HG02623 (cell line): ENCODE results near the gene POLR2J3.
"Not testable (repeated sequence)": the region's sequence is repeated elsewhere in the genome, so short reads cannot be mapped to it uniquely, and the experiment has no call there.

Source experiments
- ATAC-seq: cut with Tn5 transposase; IDR thresholded peaks from one replicate; pipeline ENCODE4 v1.9.1; 2021; ENCODE audit warnings: moderate library complexity; ENCODE audit not compliant: unreplicated experiment

The POLR2J3 gene

DNA sequence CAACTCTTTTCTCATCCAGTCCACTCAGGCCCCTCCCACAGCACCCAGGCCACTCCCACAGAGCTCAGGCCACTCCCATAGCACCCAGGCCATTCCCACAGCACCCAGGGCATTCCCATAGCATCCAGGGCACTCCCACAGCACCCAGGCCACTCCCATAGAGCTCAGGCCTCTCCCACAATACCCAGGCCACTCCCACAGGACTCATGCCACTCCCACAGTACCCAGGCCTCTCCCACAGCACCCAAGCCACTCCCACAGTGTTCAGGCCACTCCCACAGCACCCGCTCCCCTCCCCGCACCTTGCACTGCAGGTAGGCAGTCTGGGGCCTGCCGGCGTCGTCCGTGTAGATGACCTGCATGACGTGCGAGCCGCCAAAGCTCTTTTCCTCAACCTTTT, 17.5 kb upstream of the POLR2J3 start:
- peak; percentile 37 for ATAC-seq

GRCh38 chr7:102583495-102583894, 11.1 kb upstream of the POLR2J3 start:
- not testable (repeated sequence) for ATAC-seq

DNA sequence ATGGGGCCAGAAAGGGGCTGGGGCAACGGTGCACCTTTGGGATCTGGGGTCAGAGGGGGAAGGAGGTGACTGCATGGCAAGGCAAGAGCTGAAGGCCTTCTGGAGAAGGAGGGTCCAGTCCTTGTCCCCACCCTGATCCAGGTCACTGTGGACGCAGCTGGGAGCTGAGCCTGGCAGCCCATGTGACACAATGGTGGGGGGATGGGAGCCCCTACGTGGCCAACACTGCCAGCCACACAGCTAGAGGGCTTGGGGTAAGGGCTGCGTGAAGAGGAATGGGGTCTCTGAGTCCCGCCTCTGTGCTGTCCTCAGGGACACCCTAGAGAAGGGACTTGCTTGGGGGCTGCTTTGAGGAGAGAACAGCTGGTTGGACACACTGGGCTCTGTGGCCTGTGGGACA, 9.3 kb upstream of the POLR2J3 start:
- not testable (repeated sequence) for ATAC-seq

GRCh38 chr7:102578486-102578885, 6.1 kb upstream of the POLR2J3 start:
- ATAC-seq: not testable (repeated sequence)

GRCh38 chr7:102577315-102578240, 5.2 kb upstream of the POLR2J3 start:
- ATAC-seq: not testable (repeated sequence)

- ATAC-seq: not testable (repeated sequence)
Measured at GRCh38 chr7:102576363-102576762, 4.0 kb upstream of the POLR2J3 start.

DNA sequence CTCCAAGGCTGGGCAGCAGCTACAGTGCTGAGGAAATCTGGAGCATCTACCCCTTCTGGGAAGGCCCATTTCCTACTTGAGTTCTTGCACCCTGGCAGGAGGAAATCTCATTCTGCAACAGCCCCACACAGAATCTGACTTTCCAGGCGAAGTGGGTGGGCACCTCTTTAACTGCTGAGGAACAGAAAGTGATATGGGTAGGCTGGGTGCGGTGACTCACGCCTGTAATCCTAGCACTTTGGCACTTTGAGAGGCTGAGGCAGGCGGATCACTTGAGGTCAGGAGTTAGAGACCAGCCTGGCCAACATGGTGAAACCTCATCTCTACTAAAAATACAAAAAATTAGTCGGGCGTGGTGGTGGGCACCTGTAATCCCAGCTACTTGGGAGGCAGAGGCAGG, 2.2 kb upstream of the POLR2J3 start:
- ATAC-seq: not testable (repeated sequence)

DNA sequence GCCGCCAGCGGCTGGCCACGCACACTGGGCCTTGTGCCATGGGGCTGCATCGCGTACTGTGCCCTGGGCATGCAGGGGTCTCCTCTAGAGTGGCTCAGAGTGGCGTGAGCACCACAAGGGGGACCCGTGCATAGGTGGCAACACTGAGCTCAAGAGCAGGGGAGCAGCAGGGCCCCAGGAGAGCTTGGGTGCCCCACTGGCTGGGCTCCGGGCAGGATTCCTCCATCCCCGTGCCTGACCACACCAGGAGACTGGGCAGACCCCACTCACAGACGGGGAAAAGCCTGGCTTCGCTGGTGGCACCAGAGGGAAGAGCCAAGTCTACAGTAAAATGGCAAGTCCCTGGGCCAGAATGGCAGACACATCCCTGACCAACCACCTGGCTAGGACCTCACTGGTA, 3.8 kb downstream of the POLR2J3 start:
- ATAC-seq: not testable (repeated sequence)

DNA sequence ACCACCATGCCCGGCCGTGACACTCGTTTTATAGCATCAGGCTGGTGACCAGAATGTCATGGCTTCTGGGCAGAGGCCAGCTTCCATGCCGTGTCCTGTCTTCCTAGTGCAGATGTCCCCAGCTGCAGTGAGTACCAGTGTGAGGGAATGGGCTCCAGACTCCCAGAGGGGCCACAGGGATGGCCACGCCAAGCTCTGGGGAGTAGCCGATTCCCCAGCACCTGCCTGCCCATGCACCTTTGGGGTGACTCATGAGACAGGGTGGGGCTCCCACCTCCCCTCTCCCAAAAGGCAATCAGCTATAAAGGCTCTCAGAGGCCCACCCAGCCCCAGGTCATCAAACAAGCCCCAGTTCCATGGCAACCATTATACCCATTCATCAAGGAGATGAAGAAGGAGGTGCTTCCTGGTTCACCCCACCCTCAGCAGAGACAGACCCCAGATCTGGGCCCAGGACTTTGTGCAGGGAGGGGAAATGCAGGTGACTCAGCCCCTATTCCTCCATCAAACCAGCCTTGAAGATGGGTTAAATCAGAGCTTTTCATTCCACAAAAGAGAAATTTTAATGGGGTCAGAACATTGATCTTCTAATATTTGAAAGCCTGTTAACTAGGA, 21.5 kb downstream of the POLR2J3 start, which contains the start of gene SPDYE2:
SPDYE2 (plus strand) TSS at position 419 of the 615 bp plus-strand sequence. CDS start 2,030 bp downstream, outside the sequence.
- not testable (repeated sequence) for ATAC-seq

GRCh38 chr7:102546353-102546752, 26.0 kb downstream of the POLR2J3 start:
- ATAC-seq: peak; percentile 73

DNA sequence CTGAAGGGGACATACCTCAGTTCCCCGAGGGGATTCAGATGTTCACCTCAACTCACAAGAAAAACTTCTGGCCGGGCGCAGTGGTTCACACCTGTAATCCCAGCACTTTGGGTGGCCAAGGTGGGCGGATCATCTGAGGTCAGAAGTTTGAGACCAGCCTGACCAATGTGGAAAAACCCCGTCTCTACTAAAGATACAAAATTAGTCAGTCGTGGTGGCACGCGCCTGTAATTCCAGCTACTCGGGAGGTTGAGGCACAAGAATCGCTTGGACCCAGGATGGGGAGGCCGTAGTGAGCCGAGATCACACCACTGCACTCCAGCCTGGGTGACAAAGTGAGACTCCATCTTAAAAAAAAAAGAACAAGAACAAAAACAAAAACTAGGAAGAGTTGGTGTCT, 27.1 kb downstream of the POLR2J3 start:
- ATAC-seq: not testable (repeated sequence)

DNA sequence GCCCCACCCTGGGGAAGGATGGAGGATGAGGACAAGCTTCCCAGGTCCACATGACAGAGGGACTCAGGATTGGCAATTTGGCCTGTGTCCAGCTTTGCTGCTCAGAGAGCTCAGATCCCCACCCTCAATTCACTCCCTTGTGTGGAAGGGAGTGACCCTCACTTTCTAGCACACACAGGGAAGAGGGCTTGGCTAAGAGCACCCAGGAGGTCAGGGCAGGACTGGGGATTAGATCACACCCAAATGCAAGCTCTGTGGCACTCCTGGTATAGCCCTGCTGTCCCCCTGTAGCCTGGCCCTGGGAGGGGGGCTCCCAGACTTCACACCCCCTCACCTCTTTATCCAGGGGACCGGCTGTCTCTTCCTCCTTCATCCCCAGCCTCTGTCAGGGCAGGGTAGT, 28.0 kb downstream of the POLR2J3 start:
- ATAC-seq: not testable (repeated sequence)

GRCh38 chr7:102543596-102543995, 28.8 kb downstream of the POLR2J3 start, which contains the start of gene UPK3BL2:
Gene UPK3BL2, minus strand, starts transcription at chr7:102543696. Its CDS starts 60 bp downstream, at chr7:102543636.
- not testable (repeated sequence) for ATAC-seq

DNA sequence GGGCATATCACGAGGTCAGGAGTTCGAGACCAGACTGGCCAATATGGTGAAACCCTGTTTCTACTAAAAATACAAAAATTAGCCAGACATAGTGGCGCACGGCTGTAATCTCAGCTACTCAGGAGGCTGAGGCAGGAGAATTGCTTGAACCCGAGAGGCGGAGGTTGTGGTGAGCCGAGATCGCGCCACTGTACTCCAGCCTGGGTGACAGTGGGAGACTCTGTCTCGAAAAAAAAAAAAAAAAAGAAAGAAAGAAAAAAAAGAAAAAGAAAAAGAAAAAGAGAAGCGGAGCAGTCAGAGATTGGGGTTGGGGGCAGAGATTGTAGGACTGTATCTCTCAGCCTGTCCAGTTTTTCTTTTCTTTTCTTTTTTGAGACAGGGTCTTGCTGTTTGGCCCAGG, 29.6 kb downstream of the POLR2J3 start:
- ATAC-seq: not testable (repeated sequence)

DNA sequence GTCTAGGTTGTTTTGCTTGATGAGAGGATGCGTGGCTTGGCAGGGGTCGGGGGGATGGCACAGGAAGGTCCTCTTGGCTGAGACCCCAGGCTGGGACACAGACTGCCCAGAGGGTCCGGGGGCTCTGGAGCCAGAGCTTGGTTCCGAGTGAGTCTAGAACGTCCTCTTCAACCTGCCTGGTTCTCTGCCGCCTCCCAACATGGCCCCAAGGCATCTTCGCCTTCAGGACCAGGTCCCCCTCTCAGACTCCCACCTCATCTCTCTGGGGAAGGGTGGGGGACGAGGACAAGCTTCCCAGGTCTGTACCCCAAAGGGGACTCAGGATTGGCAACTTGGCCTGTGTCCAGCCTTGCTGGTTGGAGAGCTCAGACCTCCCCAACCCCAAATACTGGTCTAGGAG, 30.3 kb downstream of the POLR2J3 start:
- ATAC-seq: not testable (repeated sequence)

- not testable (repeated sequence) for ATAC-seq
Measured at GRCh38 chr7:102540604-102541003, 31.8 kb downstream of the POLR2J3 start.

- ATAC-seq: not testable (repeated sequence)
Measured at GRCh38 chr7:102535062-102535615, 37.2 kb downstream of the POLR2J3 start.

GRCh38 chr7:102532127-102532526, 40.3 kb downstream of the POLR2J3 start:
- ATAC-seq: not testable (repeated sequence)

DNA sequence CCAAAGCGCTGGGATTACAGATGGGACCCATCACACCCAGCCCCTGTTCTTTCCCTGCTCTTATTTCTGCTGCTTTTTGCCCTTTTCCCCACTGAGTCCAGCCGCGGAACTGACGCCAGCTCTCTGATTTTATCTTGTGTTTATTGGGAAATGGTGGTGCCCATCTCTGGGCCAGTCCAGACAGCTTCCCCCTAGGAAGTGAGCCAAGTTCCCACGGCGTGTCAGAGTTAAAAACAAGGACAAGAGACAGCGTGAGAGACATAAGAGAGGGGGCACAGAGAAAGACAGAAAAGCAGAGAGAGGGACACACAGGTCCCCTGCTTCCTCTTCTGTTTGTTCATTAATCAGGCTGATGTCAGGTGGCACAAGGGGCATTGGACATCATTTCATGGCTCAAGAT, 40.8 kb downstream of the POLR2J3 start:
- ATAC-seq: not testable (repeated sequence)

DNA sequence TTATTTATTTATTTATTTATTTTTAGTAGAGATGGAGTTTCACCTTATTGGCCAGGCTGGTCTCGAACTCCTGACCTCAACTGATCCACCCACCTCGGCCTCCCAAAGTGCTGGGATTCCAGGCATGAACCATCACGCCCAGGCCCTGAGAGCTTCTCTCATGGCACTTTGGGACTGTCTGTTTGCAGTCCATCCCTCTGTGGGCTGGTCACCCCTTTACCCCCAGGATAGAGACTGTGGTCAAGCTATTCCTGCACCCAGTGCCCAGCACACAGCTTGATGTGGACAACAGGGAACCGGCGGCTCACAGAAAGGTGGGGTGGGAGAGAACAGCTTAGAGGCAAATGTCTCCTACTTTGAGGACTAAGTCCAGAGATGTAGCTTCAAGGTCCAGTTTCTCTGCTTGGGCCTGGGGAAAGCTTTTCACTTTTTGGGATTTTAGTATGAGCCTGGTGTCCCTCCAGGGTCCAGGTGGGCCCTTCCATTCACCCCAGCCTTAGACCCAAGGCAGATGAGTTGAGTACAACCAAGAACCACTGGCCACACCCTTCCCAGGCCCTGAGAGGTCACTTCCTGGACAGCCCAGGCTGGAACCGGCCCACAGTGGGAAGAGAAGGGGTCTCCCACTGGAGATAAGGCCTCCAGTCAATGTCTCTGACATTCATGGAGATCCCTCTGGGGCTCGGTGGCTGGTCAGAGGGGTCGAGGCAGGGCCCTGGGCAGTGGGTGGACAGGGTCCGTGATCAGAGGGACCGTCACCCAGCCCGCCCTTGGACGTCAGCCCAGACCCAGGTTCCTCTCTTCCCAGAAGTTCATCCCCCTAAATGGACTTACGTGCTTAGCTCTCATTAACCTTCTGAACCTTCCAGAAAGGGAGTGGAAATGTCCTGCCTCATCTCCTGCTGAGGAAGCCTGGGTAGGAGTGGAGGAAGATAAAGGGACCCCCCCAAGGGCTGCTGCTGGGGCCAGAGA, 44.3 kb downstream of the POLR2J3 start:
- not testable (repeated sequence) for ATAC-seq
